Inferior parietal cortex (tissue), 1 donor: Measurements from ENCODE around the gene NELFA.
"Not testable (repeated sequence)": the region's sequence is repeated elsewhere in the genome, so short reads cannot be mapped to it uniquely, and the experiment has no call there.

ENCODE experiments used
- DNase-seq: peaks from one replicate; pipeline ENCODE4 v3.0.0-alpha.2; 2016; ENCODE audit errors: extremely low spot score

Gene NELFA

GRCh38 chr4:2040391-2041238 is 31.8 kb upstream of the NELFA start:
- DNase-seq, result no peak

GRCh38 chr4:2036866-2037265 is 28.1 kb upstream of the NELFA start:
- no peak for DNase-seq

GRCh38 chr4:2036327-2036726 is 27.6 kb upstream of the NELFA start:
- DNase-seq, result no peak

- DNase-seq, result not testable (repeated sequence)
These were observed 22.4 kb upstream of the NELFA start for GRCh38 chr4:2031161-2031560.

- DNase-seq, result not testable (repeated sequence)
These were observed 18.3 kb upstream of the NELFA start for GRCh38 chr4:2027120-2027519.

- DNase-seq, result no peak
These were observed 17.0 kb upstream of the NELFA start for GRCh38 chr4:2025817-2026216.

GRCh38 chr4:2024683-2025082 is 15.9 kb upstream of the NELFA start:
- DNase-seq, result no peak

- DNase-seq, result not testable (repeated sequence)
These were observed 12.7 kb upstream of the NELFA start for GRCh38 chr4:2021358-2022018.

- DNase-seq, result no peak
These were observed 6.2 kb upstream of the NELFA start for GRCh38 chr4:2015008-2015407.

- no peak for DNase-seq
These were observed 2.8 kb upstream of the NELFA start for GRCh38 chr4:2011583-2011982.

- peak; percentile 16 for DNase-seq
These were observed 968 bp upstream of the NELFA start for GRCh38 chr4:2009651-2010233.

GRCh38 chr4:2008671-2008920 is 178 bp downstream of the NELFA start:
- no peak for DNase-seq

- DNase-seq, result no peak
These were observed 737 bp downstream of the NELFA start for GRCh38 chr4:2007804-2008670.

GRCh38 chr4:2006956-2007653 is 1.7 kb downstream of the NELFA start:
- DNase-seq, result no peak

GRCh38 chr4:2006367-2006766 is 2.4 kb downstream of the NELFA start:
- no peak for DNase-seq

GRCh38 chr4:2003361-2003760 is 5.4 kb downstream of the NELFA start:
- not testable (repeated sequence) for DNase-seq

- DNase-seq, result not testable (repeated sequence)
These were observed 9.5 kb downstream of the NELFA start for GRCh38 chr4:1999308-1999707.

- DNase-seq, result no peak
These were observed 10.5 kb downstream of the NELFA start for GRCh38 chr4:1998296-1998695.

GRCh38 chr4:1997712-1998111 is 11.1 kb downstream of the NELFA start:
- DNase-seq, result no peak

- no peak for DNase-seq
These were observed 11.7 kb downstream of the NELFA start for GRCh38 chr4:1996866-1997611.

- no peak for DNase-seq
These were observed 13.8 kb downstream of the NELFA start for GRCh38 chr4:1994938-1995337.
